ENCODE results near the gene CCDC87. TPM values are rescaled to one million over a fixed set of nuclear protein-coding genes. Genes with fewer than 3 reads are reported as not detected.

The CCDC87 gene
- total and polyA plus RNA-seq, 2 experiments from 2014 or later: 0.39 to 1.2 TPM

- TF ChIP-seq STAT1 (IDR thresholded peaks at IDR 0.05; ENCODE audit: unreplicated experiment) (no peak), POLR2AphosphoS5 (IDR thresholded peaks at IDR 0.05; ENCODE audit: low read depth) (no peak), EZH2phosphoT487 (IDR thresholded peaks at IDR 0.05; ENCODE audit: unreplicated experiment) (no peak), NANOG (IDR thresholded peaks at IDR 0.05; ENCODE audit: borderline replicate concordance) (no peak), CREB1 (CRISPR knock-in tag; IDR thresholded peaks at IDR 0.05; ENCODE audit: low read depth) (no peak), EZH2 (IDR thresholded peaks at IDR 0.05; ENCODE audit: low read depth, unreplicated experiment) (no peak), ETS1 (IDR thresholded peaks at IDR 0.05) (no peak), CTCF (conservative IDR thresholded peaks at IDR 0.05; ENCODE audit: low read depth in 2 of 2) (no peak), REST (IDR thresholded peaks at IDR 0.05; ENCODE audit: unreplicated experiment) (no peak), ZNF331 (CRISPR knock-in tag; IDR thresholded peaks at IDR 0.05; ENCODE audit: low read depth) (no peak), JUNB (IDR thresholded peaks at IDR 0.05; ENCODE audit: unreplicated experiment) (no peak), ZNF462 (CRISPR knock-in tag; IDR thresholded peaks at IDR 0.05) (no peak), ZNF114 (CRISPR knock-in tag; IDR thresholded peaks at IDR 0.05) (no peak)
- Histone ChIP-seq H3F3A (replicated peaks; ENCODE audit: low read depth) (0 out of 2 replicates have a peak, but pooled peaks cover 6% of the 10 kb centered on the region), H3K27me3 (ENCODE audit: insufficient read depth) (no peaks in the 10 kb centered on the region), H3K79me2 (replicated peaks; ENCODE audit: insufficient read depth) (no peaks in the 10 kb centered on the region), H3K4me1 (ENCODE audit: insufficient read depth) (no peaks in the 10 kb centered on the region), H4K20me1 (replicated peaks; ENCODE audit: insufficient read depth) (no peaks in the 10 kb centered on the region), H3K4me3 (no peak overlapping the region), H3K9me2 (ENCODE audit: insufficient read depth) (no peaks in the 10 kb centered on the region), H3K27ac (ENCODE audit: low read depth) (no peak overlapping the region), H3K36me3 (ENCODE audit: insufficient read depth) (no peaks in the 10 kb centered on the region; the same call in 1 of the 2 replicates), H2AFZ (no peak overlapping the region), H3K4me2 (no peak overlapping the region)
- no peak for DNase-seq (ENCODE audit: low spot score)
- no peak overlapping the region for H3K4me3 Mint-ChIP-seq
- no peaks in the 10 kb centered on the region; the same call in 2 of the 3 replicates for H3K4me1 Mint-ChIP-seq
- H3K27ac Mint-ChIP-seq: no peak overlapping the region
- peaks cover 44% of the 10 kb centered on the region for H3K9me3 Mint-ChIP-seq
- H3K27me3 Mint-ChIP-seq (ENCODE audit: insufficient read depth, low read depth, poor library complexity): peaks cover 10% of the 10 kb centered on the region
- no peak for ATAC-seq
- H3K36me3 Mint-ChIP-seq (ENCODE audit: low read depth): peaks cover 17% of the 10 kb centered on the region
These were observed 11.6 kb downstream of the CCDC87 start for GRCh38 chr11:66581261-66581660.
